A549 (cell line): ENCODE data around the gene SLC26A1. TPM values are rescaled to one million over a fixed set of nuclear protein-coding genes. Genes with fewer than 3 reads are reported as not detected.

ENCODE experiments used
- ATAC-seq, 2 experiments: fragments of 200-7000 bp in 1 of 2; fragments of >200 bp in 1 of 2; cut with Nextera tagmentation in 1 of 2; cut with Tn5 transposase in 1 of 2; 3 replicates each; pipeline versions ENCODE4 v1.8.0 to v1.9.1; 2018 to 2020; ENCODE audit warnings: mild to moderate bottlenecking in 1 of 2, moderate library complexity in 1 of 2
- CTCF ChIA-PET: fragments of 300-600 bp; sonication (Branson Sonifier 250); formaldehyde crosslinking; extraction: SDS; loops from one replicate; lab custom pipeline; 2021; ENCODE audit warnings: antibody characterized with exemption, inconsistent platforms; lab: Yijun Ruan, JAX
- POLR2A ChIA-PET: fragments of 350-600 bp; formaldehyde crosslinking; extraction: SDS; loops from one replicate; lab custom pipeline; 2021; ENCODE audit warnings: antibody characterized with exemption, inconsistent platforms; lab: Yijun Ruan, JAX
- DNase-seq, 2 experiments: peaks; one replicate each; pipeline versions ENCODE4 v3.0.0 to v3.0.0-alpha.2; 2011 to 2016; ENCODE audit warnings: low read depth in 1 of 2, low spot score in 1 of 2
- FAIRE-seq: peaks from 2 replicates; lab custom pipeline; 2011; peaks lifted over from hg19 to GRCh38; lab: Jason Lieb, UNC
- H3K27ac ChIP-seq, 2 experiments: fragments of >200 bp; sonication (Bioruptor Twin); formaldehyde crosslinking; 3 replicates each; pipeline ENCODE4 v1.5.1; 2016 to 2017
- H3K4me1 ChIP-seq: fragments of >200 bp; sonication (Bioruptor Twin); formaldehyde crosslinking; 3 replicates; pipeline ENCODE4 v1.6.1; 2016
- H3K4me2 ChIP-seq: fragments of >200 bp; sonication (Bioruptor Twin); formaldehyde crosslinking; 3 replicates; pipeline ENCODE4 v1.6.1; 2016
- H3K4me3 ChIP-seq: fragments of >200 bp; sonication (Bioruptor Twin); formaldehyde crosslinking; 3 replicates; pipeline ENCODE4 v1.5.1; 2016
- H3K9me3 ChIP-seq: fragments of >200 bp; sonication (Bioruptor Twin); formaldehyde crosslinking; 3 replicates; pipeline ENCODE4 v1.6.1; 2016
- CBX2 ChIP-seq: fragments of 200-600 bp; sonication (generic); IDR thresholded peaks from 2 replicates; pipeline ENCODE4 v1.6.1; 2016; ENCODE audit warnings: low read depth, mild to moderate bottlenecking, borderline replicate concordance
- CEBPB ChIP-seq, 2 experiments: fragments of >200 bp in 1 of 2; sonication (Bioruptor Twin) in 1 of 2; formaldehyde crosslinking in 1 of 2; IDR thresholded peaks; 2 replicates each; pipeline ENCODE4 v1.6.1; 2012 to 2016
- EHF ChIP-seq: fragments of 250-450 bp; sonication (Bioruptor Pico); IDR thresholded peaks from 2 replicates; pipeline ENCODE4 v1.5.0; 2020; ENCODE audit warnings: mild to moderate bottlenecking
- EHMT2 ChIP-seq: fragments of 200-600 bp; sonication (generic); IDR thresholded peaks from 2 replicates; pipeline ENCODE4 v1.6.1; 2016; ENCODE audit warnings: antibody characterized with exemption, low read depth, mild to moderate bottlenecking, moderate library complexity
- ELK1 ChIP-seq: fragments of 150-350 bp; IDR thresholded peaks from 2 replicates; pipeline ENCODE4 v1.6.1; 2014; ENCODE audit warnings: low read depth, mild to moderate bottlenecking, low read length
- ESRRA ChIP-seq: fragments of 150-350 bp; IDR thresholded peaks from 2 replicates; pipeline ENCODE4 v1.6.1; 2014; ENCODE audit warnings: mild to moderate bottlenecking, low read length, borderline replicate concordance
- FOSB ChIP-seq: fragments of 250-450 bp; sonication (Bioruptor Pico); IDR thresholded peaks from 2 replicates; pipeline ENCODE4 v1.5.0; 2020; ENCODE audit warnings: mild to moderate bottlenecking, moderate library complexity
- FOXS1 ChIP-seq: fragments of 250-450 bp; sonication (Bioruptor Pico); IDR thresholded peaks from 2 replicates; pipeline ENCODE4 v1.5.0; 2020; ENCODE audit warnings: mild to moderate bottlenecking, moderate library complexity
- JUN ChIP-seq, 2 experiments: fragments of >200 bp; sonication (Bioruptor Twin); formaldehyde crosslinking; IDR thresholded peaks; 2 replicates in 1 of 2; 3 replicates in 1 of 2; pipeline ENCODE4 v1.6.1; 2016 to 2017
- MAZ ChIP-seq: fragments of 150-350 bp; IDR thresholded peaks from 2 replicates; pipeline ENCODE4 v1.6.1; 2014; ENCODE audit warnings: antibody characterized with exemption, low read depth, low read length, borderline replicate concordance
- NFE2L2 ChIP-seq: fragments of 150-350 bp; conservative IDR thresholded peaks from 2 replicates; pipeline ENCODE4 v1.6.1; 2014; ENCODE audit warnings: low read length
- PBX3 ChIP-seq: IDR thresholded peaks from 2 replicates; pipeline ENCODE4 v1.6.1; 2012
- PHF8 ChIP-seq: fragments of 200-600 bp; sonication (generic); IDR thresholded peaks from 2 replicates; pipeline ENCODE4 v1.6.1; 2016; ENCODE audit warnings: low read depth, mild to moderate bottlenecking, antibody characterized with exemption, moderate library complexity, borderline replicate concordance
- RAD21 ChIP-seq, 2 experiments: fragments of >200 bp in 1 of 2; sonication (Bioruptor Twin) in 1 of 2; formaldehyde crosslinking in 1 of 2; IDR thresholded peaks in 1 of 2; conservative IDR thresholded peaks in 1 of 2; 2 replicates in 1 of 2; 3 replicates in 1 of 2; pipeline ENCODE4 v1.6.1; 2012 to 2018; ENCODE audit warnings: inconsistent platforms in 1 of 2
- RCOR1 ChIP-seq: fragments of 150-350 bp; IDR thresholded peaks from 2 replicates; pipeline ENCODE4 v1.6.1; 2014; ENCODE audit warnings: antibody characterized with exemption, low read length, low read depth
- REST ChIP-seq: fragments of 200-600 bp; sonication (generic); IDR thresholded peaks from 2 replicates; pipeline ENCODE4 v1.6.1; 2016; ENCODE audit warnings: antibody characterized with exemption, mild to moderate bottlenecking, moderate library complexity
- RFX5 ChIP-seq: fragments of 450-650 bp; IDR thresholded peaks from 2 replicates; pipeline ENCODE4 v1.7.1; 2014; ENCODE audit warnings: antibody characterized with exemption, mild to moderate bottlenecking, moderate library complexity
- TFCP2L1 ChIP-seq: fragments of 250-450 bp; sonication (Bioruptor Pico); IDR thresholded peaks from 2 replicates; pipeline ENCODE4 v1.5.0; 2021; ENCODE audit warnings: mild to moderate bottlenecking
- TP53 ChIP-seq: fragments of 250-450 bp; sonication (Bioruptor Pico); IDR thresholded peaks from 2 replicates; pipeline ENCODE4 v1.5.0; 2021; ENCODE audit warnings: mild to moderate bottlenecking, moderate library complexity
- USF2 ChIP-seq: fragments of 450-650 bp; IDR thresholded peaks from 2 replicates; pipeline ENCODE4 v1.6.1; 2014; ENCODE audit warnings: antibody characterized with exemption
- ZFP36 ChIP-seq: fragments of 450-650 bp; IDR thresholded peaks from 2 replicates; pipeline ENCODE4 v1.6.1; 2014; ENCODE audit warnings: borderline replicate concordance; ENCODE audit not compliant: partially characterized antibody
- ZNF302 ChIP-seq: fragments of 250-450 bp; sonication (Bioruptor Pico); IDR thresholded peaks from 2 replicates; pipeline ENCODE4 v1.9.0; 2021; ENCODE audit warnings: inconsistent platforms, mild to moderate bottlenecking, moderate library complexity
- WGBS: methylation state at CpG from one replicate; pipeline ENCODE4 v1.1.6; 2017; ENCODE audit errors: missing lambda C conversion rate; 5-methylcytosine and 5-hydroxymethylcytosine counted together
- polyA plus RNA-seq, 4 experiments: library from polyadenylated mRNA; depleted of rRNA in 3 of 4; stranded (reverse); fragments of >200 nt; fragmentation: RNase III in 1 of 4; extraction: RNeasy Plus Mini Kit Qiagen cat#74134 plus additional on column Dnase treatment in 1 of 4; gene quantifications; 2 replicates in 3 of 4; 3 replicates in 1 of 4; pipeline ENCODE4 v1.2.3, GENCODE V29; 2011 to 2017

SLC26A1 gene
- polyA plus RNA-seq, 2 of the 4 experiments (the other 2 are of a cell fraction): 0.23 to 0.61 TPM

- TF ChIP-seq PBX3: no peak
- no peak for TF ChIP-seq ZNF302 (CRISPR knock-in tag)
- no peak for TF ChIP-seq MAZ
- TF ChIP-seq REST: no peak
- no peak for TF ChIP-seq EHF (CRISPR knock-in tag)
- TF ChIP-seq, all 56 proteins: peak for 0
- CTCF ChIA-PET: no interaction called here
- DNase-seq (no peak), ATAC-seq (no peak), FAIRE-seq (no peak)
- WGBS: 95% methylated on average over 33 of the region's 45 CpGs
- H3K4me3 ChIP-seq: no peak overlapping the region
- H3K9me3 ChIP-seq: no peaks in the 10 kb centered on the region
- no peak overlapping the region for H3K27ac ChIP-seq
- POLR2A ChIA-PET: no interaction called here
- no peaks in the 10 kb centered on the region for H3K4me1 ChIP-seq
- no peak overlapping the region for H3K4me2 ChIP-seq
Observed at GRCh38 chr4:957581-958313, 35.5 kb downstream of the SLC26A1 start.

GRCh38 chr4:957231-957580, 36.0 kb downstream of the SLC26A1 start:
- Histone ChIP-seq H3K4me3 (no peak overlapping the region), H3K27ac (no peak overlapping the region), H3K4me1 (no peaks in the 10 kb centered on the region), H3K9me3 (no peaks in the 10 kb centered on the region), H3K4me2 (no peak overlapping the region)
- CTCF ChIA-PET: no interaction called here
- ATAC-seq: no peak
- TF ChIP-seq TFCP2L1 (CRISPR knock-in tag) (no peak), ESRRA (no peak), PHF8 (no peak), ELK1 (no peak)
- FAIRE-seq: no peak
- WGBS: 49% methylated on average over 2 of the region's 8 CpGs
- no peak for DNase-seq
- POLR2A ChIA-PET: no interaction called here

- no peaks in the 10 kb centered on the region for H3K4me1 ChIP-seq
- no peak overlapping the region for H3K27ac ChIP-seq
- no peak overlapping the region for H3K4me2 ChIP-seq
- POLR2A ChIA-PET: no interaction called here
- H3K9me3 ChIP-seq: no peaks in the 10 kb centered on the region
- no peak overlapping the region for H3K4me3 ChIP-seq
- FAIRE-seq (no peak), DNase-seq (no peak), ATAC-seq (no peak)
- WGBS: 76% methylated on average over 11 of the region's 14 CpGs
- CTCF ChIA-PET: no interaction called here
- no peak for TF ChIP-seq RAD21 (conservative IDR thresholded peaks at IDR 0.05 in 1 of 2, IDR thresholded peaks at IDR 0.05 in 1 of 2)
- TF ChIP-seq USF2: no peak
- no peak for TF ChIP-seq CEBPB (IDR thresholded peaks at IDR 0.05)
- TF ChIP-seq TP53 (CRISPR knock-in tag): no peak
- TF ChIP-seq CBX2: no peak
- TF ChIP-seq JUN (IDR thresholded peaks at IDR 0.05): no peak
- no peak for TF ChIP-seq RFX5
- no peak for TF ChIP-seq REST
- TF ChIP-seq NFE2L2: no peak
- TF ChIP-seq FOXS1: no peak
- no peak for TF ChIP-seq RCOR1
- no peak for TF ChIP-seq EHMT2
- TF ChIP-seq ZFP36: no peak
- TF ChIP-seq FOSB (CRISPR knock-in tag): no peak
Observed at GRCh38 chr4:956531-957230, 36.5 kb downstream of the SLC26A1 start.
